ENCODE data around the gene DYDC1.

The DYDC1 gene

GRCh38 chr10:80319725-80320290 lies 36.7 kb downstream of the DYDC1 start:
- Histone ChIP-seq H3K27me3 (ENCODE audit: insufficient read depth, low read length) (no peaks in the 10 kb centered on the region), H3K79me1 (ENCODE audit: low read length) (no peaks in the 10 kb centered on the region), H2BK12ac (ENCODE audit: low read length) (no peak overlapping the region), H3K4me2 (ENCODE audit: low read length) (no peak overlapping the region), H4K8ac (ENCODE audit: low read depth, low read length) (no peak overlapping the region), H3K4me1 (ENCODE audit: control insufficient read depth in 1 of 2, insufficient read depth in 2 of 2, low read length in 2 of 2) (no peaks in the 10 kb centered on the region), H3K4ac (ENCODE audit: low read depth, low read length) (no peak overlapping the region), H3K23ac (ENCODE audit: low read length) (no peak overlapping the region), H3K79me2 (ENCODE audit: control insufficient read depth, insufficient read depth, low read length, poor library complexity) (no peaks in the 10 kb centered on the region), H3K27ac (ENCODE audit: low read depth, low read length) (no peak overlapping the region), H3K9ac (ENCODE audit: low read length) (no peak overlapping the region), H2AFZ (ENCODE audit: insufficient read depth, low read length, poor library complexity) (no peak overlapping the region), H4K91ac (ENCODE audit: low read depth, low read length) (no peak overlapping the region), H4K12ac (ENCODE audit: low read depth, low read length) (no peak overlapping the region), H3K36me3 (ENCODE audit: control insufficient read depth in 1 of 2, insufficient read depth in 2 of 2, low read length in 2 of 2) (no peaks in the 10 kb centered on the region), H2BK5ac (ENCODE audit: low read depth, low read length, poor library complexity) (no peak overlapping the region), H3K9me3 (ENCODE audit: insufficient read depth, low read depth, low read length) (no peaks in the 10 kb centered on the region), H2BK120ac (ENCODE audit: insufficient read depth, low read length, poor library complexity) (no peak overlapping the region), H3K18ac (ENCODE audit: low read length) (no peak overlapping the region), H2AK5ac (ENCODE audit: low read length) (no peak overlapping the region), H3K14ac (ENCODE audit: low read length) (no peak overlapping the region), H3K4me3 (ENCODE audit: low read depth, low read length) (no peak overlapping the region)
- DNase-seq: no peak
- no CpG with 5 or more reads among the region's 2 CpGs for WGBS (ENCODE audit: extremely low coverage, insufficient coverage, insufficient read length)

- Histone ChIP-seq H2BK5ac (ENCODE audit: low read depth, low read length, poor library complexity) (no peak overlapping the region), H4K12ac (ENCODE audit: low read depth, low read length) (no peak overlapping the region), H3K27ac (ENCODE audit: low read depth, low read length) (no peak overlapping the region), H3K14ac (ENCODE audit: low read length) (no peak overlapping the region), H3K27me3 (ENCODE audit: insufficient read depth, low read length) (no peaks in the 10 kb centered on the region), H3K4me1 (ENCODE audit: control insufficient read depth in 1 of 2, insufficient read depth in 2 of 2, low read length in 2 of 2) (no peaks in the 10 kb centered on the region), H3K4me2 (ENCODE audit: low read length) (no peak overlapping the region), H3K79me1 (ENCODE audit: low read length) (no peaks in the 10 kb centered on the region), H3K4ac (ENCODE audit: low read depth, low read length) (no peak overlapping the region), H3K9me3 (ENCODE audit: insufficient read depth, low read depth, low read length) (no peaks in the 10 kb centered on the region), H2BK120ac (ENCODE audit: insufficient read depth, low read length, poor library complexity) (no peak overlapping the region), H3K23ac (ENCODE audit: low read length) (no peak overlapping the region), H4K91ac (ENCODE audit: low read depth, low read length) (no peak overlapping the region), H3K4me3 (ENCODE audit: low read depth, low read length) (no peak overlapping the region), H4K8ac (ENCODE audit: low read depth, low read length) (no peak overlapping the region), H3K79me2 (ENCODE audit: control insufficient read depth, insufficient read depth, low read length, poor library complexity) (no peaks in the 10 kb centered on the region), H3K36me3 (ENCODE audit: control insufficient read depth in 1 of 2, insufficient read depth in 2 of 2, low read length in 2 of 2) (no peaks in the 10 kb centered on the region), H2AFZ (ENCODE audit: insufficient read depth, low read length, poor library complexity) (no peak overlapping the region), H3K18ac (ENCODE audit: low read length) (no peak overlapping the region), H2BK12ac (ENCODE audit: low read length) (no peak overlapping the region), H2AK5ac (ENCODE audit: low read length) (no peak overlapping the region), H3K9ac (ENCODE audit: low read length) (no peak overlapping the region)
- WGBS (ENCODE audit: extremely low coverage, insufficient coverage, insufficient read length): no CpG with 5 or more reads among the region's 2 CpGs
- no peak for DNase-seq
Measured at GRCh38 chr10:80319318-80319717, 37.2 kb downstream of the DYDC1 start.

- no peak overlapping the region for H3K4ac ChIP-seq (ENCODE audit: low read depth, low read length)
- no peaks in the 10 kb centered on the region for H3K36me3 ChIP-seq (ENCODE audit: control insufficient read depth in 1 of 2, insufficient read depth in 2 of 2, low read length in 2 of 2)
- H2BK12ac ChIP-seq (ENCODE audit: low read length): no peak overlapping the region
- H3K27me3 ChIP-seq (ENCODE audit: insufficient read depth, low read length): no peaks in the 10 kb centered on the region
- H2BK5ac ChIP-seq (ENCODE audit: low read depth, low read length, poor library complexity): no peak overlapping the region
- H3K9ac ChIP-seq (ENCODE audit: low read length): no peak overlapping the region
- no peaks in the 10 kb centered on the region for H3K9me3 ChIP-seq (ENCODE audit: insufficient read depth, low read depth, low read length)
- no peak overlapping the region for H2BK120ac ChIP-seq (ENCODE audit: insufficient read depth, low read length, poor library complexity)
- no peak overlapping the region for H3K4me3 ChIP-seq (ENCODE audit: low read depth, low read length)
- H3K27ac ChIP-seq (ENCODE audit: low read depth, low read length): no peak overlapping the region
- no peaks in the 10 kb centered on the region for H3K79me2 ChIP-seq (ENCODE audit: control insufficient read depth, insufficient read depth, low read length, poor library complexity)
- no peak overlapping the region for H4K91ac ChIP-seq (ENCODE audit: low read depth, low read length)
- no peak overlapping the region for H4K12ac ChIP-seq (ENCODE audit: low read depth, low read length)
- no peak overlapping the region for H3K14ac ChIP-seq (ENCODE audit: low read length)
- H3K79me1 ChIP-seq (ENCODE audit: low read length): no peaks in the 10 kb centered on the region
- H3K23ac ChIP-seq (ENCODE audit: low read length): no peak overlapping the region
- no peak overlapping the region for H3K4me2 ChIP-seq (ENCODE audit: low read length)
- no peaks in the 10 kb centered on the region for H3K4me1 ChIP-seq (ENCODE audit: control insufficient read depth in 1 of 2, insufficient read depth in 2 of 2, low read length in 2 of 2)
- no peak overlapping the region for H4K8ac ChIP-seq (ENCODE audit: low read depth, low read length)
- no peak overlapping the region for H2AK5ac ChIP-seq (ENCODE audit: low read length)
- DNase-seq: no peak
- no peak overlapping the region for H2AFZ ChIP-seq (ENCODE audit: insufficient read depth, low read length, poor library complexity)
- no peak overlapping the region for H3K18ac ChIP-seq (ENCODE audit: low read length)
Measured at GRCh38 chr10:80318742-80319141, 37.8 kb downstream of the DYDC1 start.

GRCh38 chr10:80315391-80315790 lies 41.2 kb downstream of the DYDC1 start:
- no peak for DNase-seq
- no peak overlapping the region for H2BK12ac ChIP-seq (ENCODE audit: low read length)
- H3K9ac ChIP-seq (ENCODE audit: low read length): no peak overlapping the region
- no peak overlapping the region for H2AK5ac ChIP-seq (ENCODE audit: low read length)
- no peak overlapping the region for H4K91ac ChIP-seq (ENCODE audit: low read depth, low read length)
- WGBS (ENCODE audit: extremely low coverage, insufficient coverage, insufficient read length): no CpG with 5 or more reads among the region's 21 CpGs
- no peak overlapping the region for H2BK120ac ChIP-seq (ENCODE audit: insufficient read depth, low read length, poor library complexity)
- H3K27ac ChIP-seq (ENCODE audit: low read depth, low read length): no peak overlapping the region
- H4K12ac ChIP-seq (ENCODE audit: low read depth, low read length): no peak overlapping the region
- H3K4me1 ChIP-seq (ENCODE audit: control insufficient read depth in 1 of 2, insufficient read depth in 2 of 2, low read length in 2 of 2): no peaks in the 10 kb centered on the region
- no peak overlapping the region for H3K14ac ChIP-seq (ENCODE audit: low read length)
- H2AFZ ChIP-seq (ENCODE audit: insufficient read depth, low read length, poor library complexity): no peak overlapping the region
- no peaks in the 10 kb centered on the region for H3K9me3 ChIP-seq (ENCODE audit: insufficient read depth, low read depth, low read length)
- H3K4me2 ChIP-seq (ENCODE audit: low read length): no peak overlapping the region
- H3K79me2 ChIP-seq (ENCODE audit: control insufficient read depth, insufficient read depth, low read length, poor library complexity): no peaks in the 10 kb centered on the region
- H3K36me3 ChIP-seq (ENCODE audit: control insufficient read depth in 1 of 2, insufficient read depth in 2 of 2, low read length in 2 of 2): no peaks in the 10 kb centered on the region
- no peak overlapping the region for H3K4me3 ChIP-seq (ENCODE audit: low read depth, low read length)
- H3K23ac ChIP-seq (ENCODE audit: low read length): no peak overlapping the region
- no peak overlapping the region for H3K18ac ChIP-seq (ENCODE audit: low read length)
- no peak overlapping the region for H4K8ac ChIP-seq (ENCODE audit: low read depth, low read length)
- no peak overlapping the region for H2BK5ac ChIP-seq (ENCODE audit: low read depth, low read length, poor library complexity)
- no peaks in the 10 kb centered on the region for H3K27me3 ChIP-seq (ENCODE audit: insufficient read depth, low read length)
- no peaks in the 10 kb centered on the region for H3K79me1 ChIP-seq (ENCODE audit: low read length)
- no peak overlapping the region for H3K4ac ChIP-seq (ENCODE audit: low read depth, low read length)

All from trophoblast cell (in vitro differentiated cells and primary cell).